LNCaP clone FGC (cell line): Measurements from ENCODE around the gene PNCK.

Experiments
- DNase-seq: peaks from one replicate; pipeline ENCODE4 v3.0.0-alpha.2; 2011; ENCODE audit warnings: low read depth
- H3K4me3 ChIP-seq: 2 replicates; pipeline ENCODE4 v1.5.1; 2011; ENCODE audit warnings: mild to moderate bottlenecking, low read depth, low read length, control low read depth
- TF ChIP-seq, protein P1 (sequence below): IDR thresholded peaks from 2 replicates; pipeline ENCODE4 v1.5.1; 2012; ENCODE audit warnings: mild to moderate bottlenecking; ENCODE audit not compliant: control insufficient read depth, insufficient read depth; ENCODE audit errors: extremely low read depth

PNCK gene

DNA sequence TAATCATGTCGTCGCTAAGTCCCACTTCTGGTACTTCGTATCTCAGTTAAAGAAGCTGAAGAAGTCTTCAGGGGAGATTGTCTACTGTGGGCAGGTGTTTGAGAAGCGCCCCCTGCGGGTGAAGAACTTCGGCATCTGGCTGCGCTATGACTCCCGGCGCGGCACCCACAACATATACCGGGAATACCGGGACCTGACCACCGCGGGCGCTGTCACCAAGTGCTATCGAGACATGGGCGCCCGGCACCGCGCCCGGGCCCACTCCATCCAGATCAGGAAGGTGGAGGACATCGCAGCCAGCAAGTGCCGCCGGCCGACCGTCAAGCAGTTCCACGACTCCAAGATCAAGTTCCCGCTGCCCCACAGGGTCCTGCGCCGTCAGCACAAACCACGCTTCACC, 11.3 kb downstream of the PNCK start:
- DNase-seq: no peak
- H3K4me3 ChIP-seq: no peak overlapping the region
- TF ChIP-seq, protein P1, sequence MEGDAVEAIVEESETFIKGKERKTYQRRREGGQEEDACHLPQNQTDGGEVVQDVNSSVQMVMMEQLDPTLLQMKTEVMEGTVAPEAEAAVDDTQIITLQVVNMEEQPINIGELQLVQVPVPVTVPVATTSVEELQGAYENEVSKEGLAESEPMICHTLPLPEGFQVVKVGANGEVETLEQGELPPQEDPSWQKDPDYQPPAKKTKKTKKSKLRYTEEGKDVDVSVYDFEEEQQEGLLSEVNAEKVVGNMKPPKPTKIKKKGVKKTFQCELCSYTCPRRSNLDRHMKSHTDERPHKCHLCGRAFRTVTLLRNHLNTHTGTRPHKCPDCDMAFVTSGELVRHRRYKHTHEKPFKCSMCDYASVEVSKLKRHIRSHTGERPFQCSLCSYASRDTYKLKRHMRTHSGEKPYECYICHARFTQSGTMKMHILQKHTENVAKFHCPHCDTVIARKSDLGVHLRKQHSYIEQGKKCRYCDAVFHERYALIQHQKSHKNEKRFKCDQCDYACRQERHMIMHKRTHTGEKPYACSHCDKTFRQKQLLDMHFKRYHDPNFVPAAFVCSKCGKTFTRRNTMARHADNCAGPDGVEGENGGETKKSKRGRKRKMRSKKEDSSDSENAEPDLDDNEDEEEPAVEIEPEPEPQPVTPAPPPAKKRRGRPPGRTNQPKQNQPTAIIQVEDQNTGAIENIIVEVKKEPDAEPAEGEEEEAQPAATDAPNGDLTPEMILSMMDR: peak; percentile 30

GRCh38 chrX:153659268-153659667, 14.3 kb downstream of the PNCK start:
- no peak overlapping the region for H3K4me3 ChIP-seq
- no peak for DNase-seq
- TF ChIP-seq, protein P1: no peak

DNA sequence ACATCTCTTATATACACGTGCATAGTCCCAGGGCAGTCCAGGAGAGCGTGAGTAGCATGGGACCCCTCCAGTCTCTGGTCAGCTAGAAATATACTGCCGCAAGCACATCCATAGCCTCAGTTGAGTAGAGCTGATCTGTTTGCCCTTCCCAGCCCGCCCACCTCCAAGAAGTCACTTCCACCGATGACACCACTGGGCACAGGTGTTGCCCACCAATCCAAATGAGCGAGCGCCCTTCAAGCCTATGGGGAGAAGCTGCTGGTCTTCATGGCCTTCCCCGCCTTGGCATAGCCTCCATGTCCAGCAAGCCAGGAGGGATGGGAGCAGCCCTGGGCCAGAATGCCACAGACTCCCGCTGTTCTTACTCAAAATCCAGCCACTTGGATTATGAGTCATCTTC, 16.5 kb downstream of the PNCK start:
- no peak overlapping the region for H3K4me3 ChIP-seq
- TF ChIP-seq, protein P1: no peak
- DNase-seq: no peak

GRCh38 chrX:153653556-153653955, 20.1 kb downstream of the PNCK start:
- no peak for DNase-seq
- TF ChIP-seq, protein P1: no peak
- no peak overlapping the region for H3K4me3 ChIP-seq

GRCh38 chrX:153651540-153652079, 22.0 kb downstream of the PNCK start:
- DNase-seq: no peak
- TF ChIP-seq, protein P1: no peak
- H3K4me3 ChIP-seq: no peak overlapping the region

- DNase-seq: no peak
- TF ChIP-seq, protein P1: no peak
- no peak overlapping the region for H3K4me3 ChIP-seq
Measured at GRCh38 chrX:153650959-153651358, 22.7 kb downstream of the PNCK start.
